Stimulated activated memory B cell treated with anti-CD40 and anti-IgM and Interleukin-4, amounts not matched to agents 10 μg/mL and 1 μg/mL and 100 μg/mL, for 72 hours (primary cell): ENCODE data around the gene ZNF213.

Experiments
- ATAC-seq: fragments of 150-1000 bp; cut with Tn5 transposase; 2 replicates; pipeline ENCODE4 v1.10.0; 2021
- H3K27ac Mint-ChIP-seq: one replicate; pipeline ENCODE4 v1.8.0; 2022; ENCODE audit warnings: mild to moderate bottlenecking, mixed read lengths
- H3K27me3 Mint-ChIP-seq: one replicate; pipeline ENCODE4 v1.8.0; 2022; ENCODE audit warnings: mixed read lengths
- H3K36me3 Mint-ChIP-seq: one replicate; pipeline ENCODE4 v1.8.0; 2022; ENCODE audit warnings: mixed read lengths
- H3K4me1 Mint-ChIP-seq: one replicate; pipeline ENCODE4 v1.8.0; 2022; ENCODE audit warnings: mixed read lengths
- H3K4me3 Mint-ChIP-seq: one replicate; pipeline ENCODE4 v1.8.0; 2022; ENCODE audit warnings: mild to moderate bottlenecking, moderate library complexity, mixed read lengths
- H3K9me3 Mint-ChIP-seq: one replicate; pipeline ENCODE4 v1.8.0; 2022; ENCODE audit warnings: mixed read lengths

The ZNF213 gene

DNA sequence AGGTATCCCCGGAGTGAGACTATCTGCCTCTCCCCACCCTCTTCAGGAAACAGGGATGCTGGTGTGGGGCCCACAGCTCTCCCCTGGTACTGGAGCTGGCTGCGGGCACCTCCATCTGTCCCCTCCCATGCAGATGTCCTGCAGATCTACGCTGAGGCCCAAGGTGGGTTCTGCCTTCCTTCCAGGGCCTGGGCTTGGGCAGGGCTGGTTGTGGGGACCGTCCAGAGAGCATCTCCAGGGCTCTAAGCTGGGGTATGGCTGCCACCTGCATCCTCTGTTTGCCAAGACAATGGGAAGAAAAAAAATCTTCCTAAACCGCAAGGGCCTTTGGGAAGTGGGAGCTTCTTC is 12.9 kb downstream of the ZNF213 start:
- H3K4me1 Mint-ChIP-seq: peaks cover 30% of the 10 kb centered on the region
- H3K4me3 Mint-ChIP-seq: no peak overlapping the region
- peaks cover under 1% of the 10 kb centered on the region for H3K36me3 Mint-ChIP-seq
- no peaks in the 10 kb centered on the region for H3K27me3 Mint-ChIP-seq
- no peak overlapping the region for H3K27ac Mint-ChIP-seq
- H3K9me3 Mint-ChIP-seq: no peaks in the 10 kb centered on the region
- ATAC-seq: no peak

DNA sequence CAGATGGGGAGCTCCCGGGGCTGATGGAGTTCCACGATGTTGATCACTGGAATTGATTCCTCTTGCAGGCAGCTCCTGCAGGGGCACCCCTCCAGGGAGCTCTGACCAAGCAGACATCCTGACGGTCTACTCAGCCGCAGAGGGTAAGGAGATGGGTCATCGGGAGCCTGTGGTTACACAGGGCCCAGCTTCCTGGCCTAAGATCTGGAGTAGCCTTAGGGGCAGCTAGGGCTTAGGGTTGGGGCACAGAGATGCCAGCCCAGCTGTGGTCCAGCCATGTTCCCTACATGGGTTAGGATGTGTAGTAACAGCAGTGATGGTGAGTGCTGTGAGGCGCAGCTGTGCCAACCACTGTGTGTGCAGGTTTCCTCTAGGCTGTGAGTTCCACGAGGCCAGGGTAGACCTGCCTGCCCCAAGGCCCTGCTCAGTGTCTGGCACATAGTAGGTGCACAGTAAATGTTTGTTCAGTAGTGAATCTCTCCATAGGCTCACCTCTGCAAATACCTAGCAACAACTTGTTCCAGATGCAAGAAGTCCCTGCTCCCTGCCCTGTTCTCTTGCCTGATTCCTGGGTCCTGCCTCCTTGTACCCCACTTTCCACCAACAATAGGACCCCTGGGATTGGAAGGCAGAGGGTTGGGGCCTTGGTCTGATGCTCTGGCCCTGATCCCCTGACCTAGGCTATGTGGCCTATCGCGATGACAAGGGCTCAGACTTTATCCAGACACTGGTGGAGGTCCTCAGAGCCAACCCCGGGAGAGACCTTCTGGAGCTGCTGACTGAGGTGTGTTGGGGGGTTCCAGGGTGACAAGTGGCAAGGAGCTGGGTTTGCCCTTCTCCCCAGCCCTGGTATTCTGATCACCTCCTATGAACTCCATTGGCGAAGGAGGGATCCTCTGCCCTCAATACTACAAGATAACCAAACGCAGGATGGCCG is 13.7 kb downstream of the ZNF213 start:
- no peaks in the 10 kb centered on the region for H3K36me3 Mint-ChIP-seq
- H3K4me1 Mint-ChIP-seq: peaks cover 31% of the 10 kb centered on the region
- H3K9me3 Mint-ChIP-seq: no peaks in the 10 kb centered on the region
- peak overlapping the region; percentile 92 for H3K4me3 Mint-ChIP-seq
- H3K27ac Mint-ChIP-seq: peak overlapping the region; percentile 79
- no peaks in the 10 kb centered on the region for H3K27me3 Mint-ChIP-seq
- ATAC-seq: no peak

DNA sequence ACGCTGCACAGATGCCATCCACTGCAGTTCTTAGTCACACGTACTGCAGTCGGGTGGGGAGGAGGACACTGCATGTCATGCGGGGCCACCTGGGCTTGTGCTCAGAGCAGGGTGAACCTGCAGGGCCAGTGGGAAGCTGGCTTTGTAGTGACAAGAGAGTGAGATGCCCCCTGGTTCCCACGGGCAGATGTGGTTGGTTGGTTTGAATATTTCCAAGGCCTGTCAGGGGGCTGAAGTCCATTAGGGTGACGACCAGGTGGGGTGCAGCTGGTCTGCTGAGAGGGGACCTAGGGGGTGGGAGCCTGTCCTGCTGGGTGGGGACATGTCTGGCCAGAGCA is 14.3 kb downstream of the ZNF213 start:
- Mint-ChIP-seq H3K27me3 (no peaks in the 10 kb centered on the region), H3K9me3 (peaks cover 3% of the 10 kb centered on the region), H3K4me3 (peak overlapping the region; percentile 92), H3K4me1 (peaks cover 31% of the 10 kb centered on the region), H3K27ac (peak overlapping the region; percentile 79), H3K36me3 (no peaks in the 10 kb centered on the region)
- ATAC-seq: no peak

DNA sequence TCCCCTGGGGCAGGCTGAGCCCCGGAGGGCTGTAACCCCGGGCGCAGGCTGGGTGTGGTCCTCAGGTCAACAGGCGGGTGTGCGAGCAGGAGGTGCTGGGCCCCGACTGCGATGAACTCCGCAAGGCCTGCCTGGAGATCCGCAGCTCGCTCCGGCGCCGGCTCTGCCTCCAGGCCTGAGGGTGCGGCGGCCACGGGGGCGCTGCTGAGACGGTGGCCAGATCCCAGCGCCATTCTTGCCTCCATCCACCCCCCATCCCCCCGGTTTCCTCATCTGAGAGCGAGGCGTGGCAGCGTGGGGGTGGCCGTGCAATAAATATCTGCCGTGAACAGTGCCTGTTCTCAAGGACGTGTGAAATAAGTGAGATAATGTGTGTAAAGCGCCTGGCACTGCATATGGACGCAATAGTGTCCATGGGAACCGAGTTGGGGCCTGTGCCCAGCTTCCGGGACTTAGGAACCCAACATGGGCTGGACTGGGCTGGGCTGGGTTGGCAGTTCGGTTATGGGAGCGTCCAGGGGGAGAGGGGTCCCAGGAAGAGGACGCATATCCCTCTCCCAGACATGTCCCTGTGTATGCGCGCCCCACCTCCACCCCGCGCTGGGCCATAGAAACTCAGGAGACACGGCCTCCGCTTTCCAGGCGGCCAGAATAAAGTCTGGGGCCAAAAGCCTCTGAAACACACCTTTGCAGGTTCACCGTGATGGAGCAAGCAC is 15.0 kb downstream of the ZNF213 start:
- H3K9me3 Mint-ChIP-seq: peaks cover 6% of the 10 kb centered on the region
- no peaks in the 10 kb centered on the region for H3K27me3 Mint-ChIP-seq
- H3K4me3 Mint-ChIP-seq: peak overlapping the region; percentile 92
- ATAC-seq: peak; percentile 57
- H3K36me3 Mint-ChIP-seq: no peaks in the 10 kb centered on the region
- H3K27ac Mint-ChIP-seq: peak overlapping the region; percentile 79
- H3K4me1 Mint-ChIP-seq: peaks cover 31% of the 10 kb centered on the region

DNA sequence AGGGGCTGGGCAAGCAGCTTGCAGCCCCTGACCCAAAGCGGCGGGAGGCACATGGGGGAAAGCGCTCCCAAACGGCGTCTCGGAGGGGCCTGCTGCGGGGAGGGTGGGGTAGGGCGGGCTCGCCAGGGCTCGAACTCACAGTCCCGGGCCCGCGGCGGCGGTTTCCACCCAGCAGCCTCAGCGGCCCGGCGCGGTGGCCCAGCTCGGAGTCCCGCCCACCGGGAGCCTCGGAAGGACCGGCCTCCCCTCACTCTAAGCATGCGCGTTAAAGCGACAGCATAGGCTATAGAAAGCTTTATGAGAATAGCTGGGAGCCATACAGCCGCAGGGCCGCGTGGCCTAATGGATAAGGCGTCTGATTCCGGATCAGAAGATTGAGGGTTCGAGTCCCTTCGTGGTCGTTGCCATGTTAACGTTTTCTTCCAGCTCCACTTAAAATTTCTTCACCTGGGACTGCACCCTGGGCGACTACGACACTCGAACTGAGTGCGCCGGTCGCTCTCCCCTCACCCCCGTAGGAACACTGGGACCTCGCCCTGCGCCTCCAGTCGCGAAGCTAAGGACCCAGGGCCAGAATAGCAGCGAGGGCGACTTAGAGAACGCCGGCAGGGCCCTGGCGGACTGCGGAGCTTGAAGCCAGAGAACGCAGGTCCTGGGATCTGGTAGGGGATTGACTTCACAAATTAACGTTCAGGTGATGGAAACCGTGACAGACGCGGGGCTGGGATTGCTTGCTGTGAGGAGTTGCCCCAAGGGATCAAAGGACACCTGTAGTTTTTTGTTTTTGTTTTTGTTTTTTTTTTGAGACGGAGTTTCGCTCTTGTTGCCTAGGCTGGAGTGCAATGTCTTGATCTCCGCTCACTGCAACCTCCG is 15.8 kb downstream of the ZNF213 start:
- Mint-ChIP-seq H3K27me3 (no peaks in the 10 kb centered on the region), H3K4me3 (peak overlapping the region; percentile 92), H3K4me1 (peaks cover 31% of the 10 kb centered on the region), H3K27ac (peak overlapping the region; percentile 79), H3K36me3 (no peaks in the 10 kb centered on the region), H3K9me3 (peaks cover 6% of the 10 kb centered on the region)
- peak; percentile 95 for ATAC-seq

DNA sequence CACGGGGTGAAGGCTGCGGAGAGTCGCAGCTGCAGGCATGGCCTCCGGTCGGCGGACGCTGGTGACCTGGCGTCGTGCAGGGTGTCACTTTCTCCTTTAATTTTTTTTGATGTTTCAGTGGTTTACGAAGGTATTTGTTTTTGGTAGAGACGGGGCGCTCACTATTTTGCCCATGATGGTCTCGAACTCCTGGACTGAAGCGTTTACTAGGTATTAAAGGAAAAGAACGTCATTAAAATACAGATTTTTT is 17.1 kb downstream of the ZNF213 start:
- Mint-ChIP-seq H3K9me3 (peaks cover 6% of the 10 kb centered on the region), H3K4me1 (peaks cover 31% of the 10 kb centered on the region)

DNA sequence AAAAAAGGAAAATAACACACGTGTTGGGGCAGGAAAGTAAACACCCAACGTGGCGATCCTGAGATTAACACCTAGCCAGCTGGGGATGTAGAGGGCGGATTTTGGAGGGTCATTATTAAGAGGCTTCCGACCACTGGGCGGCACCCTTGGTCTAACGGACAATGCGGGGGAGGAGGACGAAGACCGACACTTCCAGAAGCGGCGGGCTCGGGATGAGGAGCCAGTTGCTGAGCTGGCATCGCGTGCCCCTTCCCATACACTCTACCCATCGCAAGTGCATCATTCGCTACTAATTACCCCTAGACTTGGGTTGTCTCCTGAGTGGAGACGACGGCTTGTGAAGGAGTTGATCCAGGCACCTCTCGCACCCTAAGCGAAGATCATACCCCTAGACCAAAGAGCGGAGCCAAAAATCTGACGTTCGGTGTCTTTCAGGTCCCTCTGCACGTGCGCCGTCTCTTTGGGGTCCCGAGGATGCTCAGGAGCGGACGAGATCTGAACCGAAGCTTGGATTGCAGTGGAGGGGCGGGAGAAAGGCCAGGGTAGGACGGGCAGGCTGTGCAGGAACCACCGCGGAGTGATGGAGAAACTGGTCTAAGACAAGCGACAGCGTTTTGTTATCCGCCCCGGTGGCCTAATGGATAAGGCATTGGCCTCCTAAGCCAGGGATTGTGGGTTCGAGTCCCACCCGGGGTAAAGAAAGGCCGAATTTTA is 17.6 kb downstream of the ZNF213 start:
- Mint-ChIP-seq H3K9me3 (peaks cover 6% of the 10 kb centered on the region), H3K27me3 (no peaks in the 10 kb centered on the region), H3K36me3 (no peaks in the 10 kb centered on the region), H3K4me3 (peak overlapping the region; percentile 69), H3K4me1 (peaks cover 33% of the 10 kb centered on the region), H3K27ac (peak overlapping the region; percentile 56)
- no peak for ATAC-seq

More for the DNA sequence above, 17.1 kb downstream of the ZNF213 start:
- Mint-ChIP-seq H3K4me3 (peak overlapping the region; percentile 69), H3K36me3 (no peaks in the 10 kb centered on the region), H3K27me3 (no peaks in the 10 kb centered on the region), H3K27ac (peak overlapping the region; percentile 56)
- ATAC-seq: no peak

DNA sequence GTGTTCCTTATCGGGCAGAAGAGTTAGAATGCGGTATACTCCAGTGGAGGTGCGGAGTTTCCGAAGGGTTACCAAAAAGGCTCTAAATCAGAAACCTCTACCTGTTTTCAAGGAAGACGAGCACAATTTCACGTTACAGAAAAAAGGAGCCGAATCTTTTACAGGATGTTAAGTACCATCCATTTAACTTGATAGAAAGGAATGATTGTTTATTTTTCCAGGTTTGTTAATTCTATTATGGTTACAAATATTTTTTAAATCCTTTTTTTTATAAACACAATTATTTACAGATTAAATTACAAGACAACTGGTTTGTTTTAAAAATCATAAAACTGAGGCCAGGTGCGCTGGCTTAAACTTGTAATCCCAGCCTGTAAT is 18.2 kb downstream of the ZNF213 start:
- H3K27me3 Mint-ChIP-seq: no peaks in the 10 kb centered on the region

DNA sequence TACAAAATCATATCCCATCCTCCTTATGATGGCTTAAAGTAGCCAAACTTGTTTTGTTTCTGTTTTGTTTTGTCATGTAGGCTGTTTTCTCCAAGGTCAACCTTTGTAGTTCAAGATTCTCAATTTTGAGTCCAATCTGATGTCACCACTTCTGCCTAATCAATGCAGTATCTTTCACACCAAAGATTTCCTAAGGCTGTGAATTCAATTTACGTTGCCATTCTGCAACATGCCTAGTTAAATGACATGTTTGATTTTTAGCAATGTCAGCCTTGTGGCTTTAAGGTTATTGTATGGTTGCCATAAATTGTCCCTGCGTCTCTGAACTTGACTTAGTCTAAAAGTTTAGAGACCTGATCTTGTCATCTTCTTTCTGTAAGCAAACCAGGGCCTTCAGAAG is 20.4 kb downstream of the ZNF213 start:
- H3K27me3 Mint-ChIP-seq: no peaks in the 10 kb centered on the region
- H3K9me3 Mint-ChIP-seq: peaks cover 6% of the 10 kb centered on the region
- H3K27ac Mint-ChIP-seq: no peak overlapping the region
- peaks cover 42% of the 10 kb centered on the region for H3K4me1 Mint-ChIP-seq
- ATAC-seq: no peak
- H3K36me3 Mint-ChIP-seq: no peaks in the 10 kb centered on the region
- H3K4me3 Mint-ChIP-seq: no peak overlapping the region

More for the DNA sequence above, 18.2 kb downstream of the ZNF213 start:
- no peak for ATAC-seq
- Mint-ChIP-seq H3K27ac (peak overlapping the region; percentile 56), H3K9me3 (peaks cover 6% of the 10 kb centered on the region), H3K4me1 (peaks cover 38% of the 10 kb centered on the region), H3K4me3 (peak overlapping the region; percentile 69), H3K36me3 (no peaks in the 10 kb centered on the region)

DNA sequence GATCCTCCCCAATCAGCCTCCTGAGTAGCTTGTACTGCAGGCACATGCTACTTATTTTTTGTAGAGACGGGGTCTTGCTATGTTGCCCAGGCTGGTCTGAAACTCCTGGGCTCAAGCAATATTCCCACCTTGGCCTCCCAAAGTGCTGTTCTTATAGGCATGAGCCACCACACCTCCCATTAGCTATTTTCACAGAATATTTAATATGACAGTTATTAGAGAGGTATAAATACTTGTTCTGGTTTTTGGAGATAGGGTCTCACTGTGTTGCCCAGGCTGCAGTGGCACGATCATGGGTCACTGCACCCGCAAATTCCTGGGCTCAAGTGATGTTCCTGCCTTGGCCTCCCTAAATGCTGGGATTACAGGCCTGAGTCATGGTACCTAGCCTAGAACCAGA is 21.1 kb downstream of the ZNF213 start:
- no peak overlapping the region for H3K4me3 Mint-ChIP-seq
- H3K9me3 Mint-ChIP-seq: peaks cover 6% of the 10 kb centered on the region
- H3K36me3 Mint-ChIP-seq: no peaks in the 10 kb centered on the region
- H3K27ac Mint-ChIP-seq: no peak overlapping the region
- H3K4me1 Mint-ChIP-seq: peaks cover 37% of the 10 kb centered on the region
- ATAC-seq: no peak
- no peaks in the 10 kb centered on the region for H3K27me3 Mint-ChIP-seq

DNA sequence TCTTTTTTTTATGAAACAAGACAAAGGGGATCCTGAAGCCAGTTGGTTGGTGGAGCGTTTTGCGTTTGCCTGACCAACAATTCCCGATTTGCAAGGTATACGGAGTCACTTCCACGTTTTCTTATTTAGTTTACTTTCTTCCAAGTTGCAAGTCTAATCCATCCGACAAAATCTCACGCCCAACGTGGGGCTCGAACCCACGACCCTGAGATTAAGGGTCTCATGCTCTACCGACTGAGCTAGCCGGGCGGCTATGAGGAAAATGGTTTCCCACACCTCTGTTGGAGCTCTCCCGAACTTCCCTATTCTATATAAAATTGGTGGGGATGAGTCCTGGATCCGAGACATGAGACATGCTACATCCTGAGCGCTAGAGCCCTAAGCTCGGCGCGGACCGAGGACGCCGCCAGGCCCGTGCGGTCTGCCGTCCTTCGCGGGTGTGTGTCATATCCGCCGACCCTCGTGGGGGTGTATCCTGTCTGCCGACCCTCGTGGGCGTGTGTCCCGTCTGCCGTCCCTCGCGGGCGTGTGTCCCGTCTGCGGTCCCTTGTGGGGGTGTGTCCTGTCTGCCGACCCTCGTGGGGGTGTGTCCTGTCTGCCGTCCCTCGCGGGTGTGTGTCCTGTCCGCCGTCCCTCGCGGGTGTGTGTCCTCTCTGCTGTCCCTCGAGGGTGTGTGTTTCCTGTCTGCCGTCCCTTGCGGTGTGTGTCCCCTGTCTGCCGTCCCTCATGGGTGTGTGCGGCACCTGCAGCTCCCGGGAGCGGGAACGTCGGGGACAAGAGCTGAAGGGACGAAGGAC is 22.6 kb downstream of the ZNF213 start:
- Mint-ChIP-seq H3K36me3 (no peaks in the 10 kb centered on the region), H3K4me3 (peak overlapping the region; percentile 90), H3K9me3 (peaks cover 6% of the 10 kb centered on the region), H3K27ac (peak overlapping the region; percentile 83), H3K27me3 (peaks cover 1% of the 10 kb centered on the region), H3K4me1 (peaks cover 29% of the 10 kb centered on the region)
- ATAC-seq: peak; percentile 4

DNA sequence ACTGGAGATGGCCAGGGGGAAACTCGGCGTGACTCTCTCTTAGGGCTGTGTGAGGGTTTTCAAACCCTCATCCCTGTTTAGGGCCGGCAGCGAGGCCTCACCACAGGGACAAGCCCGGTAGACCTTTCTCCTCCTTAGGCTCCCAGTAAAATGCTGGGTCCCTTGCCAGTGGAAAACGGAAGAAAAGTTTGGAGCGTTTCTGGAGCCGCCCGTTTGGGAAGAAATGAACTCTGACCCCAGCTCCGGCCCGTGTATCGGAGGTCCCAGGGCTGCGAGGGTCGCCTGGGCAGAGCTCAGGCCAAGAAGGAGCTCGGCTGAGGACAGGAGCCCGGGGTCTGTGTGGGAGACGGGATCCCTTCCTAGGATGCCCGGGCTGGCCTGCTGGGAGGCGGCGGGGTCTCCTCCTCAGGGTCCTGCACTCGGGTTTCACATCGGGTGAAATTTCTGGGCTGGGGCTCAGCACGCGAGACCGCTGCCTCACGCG is 23.2 kb downstream of the ZNF213 start:
- peaks cover 8% of the 10 kb centered on the region for H3K27me3 Mint-ChIP-seq
- H3K4me1 Mint-ChIP-seq: peaks cover 24% of the 10 kb centered on the region
- ATAC-seq: no peak
- peak overlapping the region; percentile 90 for H3K4me3 Mint-ChIP-seq
- H3K9me3 Mint-ChIP-seq: peaks cover 6% of the 10 kb centered on the region
- no peaks in the 10 kb centered on the region for H3K36me3 Mint-ChIP-seq
- peak overlapping the region; percentile 83 for H3K27ac Mint-ChIP-seq

DNA sequence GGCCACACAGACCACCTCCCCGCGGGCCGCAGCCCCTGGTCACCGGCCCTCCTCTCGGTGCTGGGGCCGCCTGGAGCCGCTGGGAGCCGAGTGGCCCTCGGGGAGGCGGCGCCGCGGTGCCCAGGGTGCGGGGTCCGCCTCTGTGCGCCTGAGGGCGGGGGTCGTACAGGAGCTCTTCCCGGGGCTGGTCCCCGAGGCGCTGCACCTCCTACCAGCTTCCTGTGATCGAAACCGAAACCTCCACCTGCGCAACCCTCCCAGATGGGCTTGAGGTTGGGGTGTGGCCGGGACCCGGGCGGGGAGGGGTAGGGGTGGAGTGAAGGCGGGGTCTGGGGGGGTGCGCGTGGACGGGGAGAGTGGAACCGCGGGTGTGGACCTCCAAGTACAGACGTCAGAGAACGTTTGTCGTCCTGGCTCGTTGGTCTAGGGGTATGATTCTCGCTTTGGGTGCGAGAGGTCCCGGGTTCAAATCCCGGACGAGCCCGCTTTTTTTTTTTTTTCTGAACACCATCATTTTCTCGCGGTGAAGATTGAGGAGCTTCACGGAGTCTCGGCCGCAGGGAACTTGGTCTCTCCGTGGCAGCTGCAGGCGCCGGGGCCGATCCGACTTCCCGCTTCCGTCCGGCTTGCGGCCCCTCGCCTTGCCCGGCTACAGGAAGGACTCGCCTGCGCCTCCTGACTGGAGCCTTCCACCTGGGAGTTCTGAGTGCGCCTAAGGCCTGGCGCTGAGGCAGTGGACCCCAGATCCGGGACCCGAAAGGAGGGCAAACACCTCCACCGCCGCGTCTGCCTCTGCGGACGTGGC is 23.9 kb downstream of the ZNF213 start:
- Mint-ChIP-seq H3K27ac (peak overlapping the region; percentile 83), H3K27me3 (peaks cover 11% of the 10 kb centered on the region), H3K36me3 (no peaks in the 10 kb centered on the region), H3K4me1 (peaks cover 24% of the 10 kb centered on the region), H3K4me3 (peak overlapping the region; percentile 90), H3K9me3 (peaks cover 6% of the 10 kb centered on the region)
- peak; percentile 92 for ATAC-seq
